Memory B cell (primary cell): ENCODE results near the gene CAB39L.
"Not testable (repeated sequence)": the region's sequence is repeated elsewhere in the genome, so short reads cannot be mapped to it uniquely, and the experiment has no call there.

Source experiments
- ATAC-seq: fragments of 150-1000 bp; cut with Tn5 transposase; 2 replicates; pipeline ENCODE4 v1.10.0; 2021; ENCODE audit warnings: low read depth, mild to moderate bottlenecking, moderate library complexity
- DNase-seq, 2 donors: peaks; one replicate each; pipeline ENCODE4 v3.0.0; 2022; ENCODE audit warnings: low spot score in 2 of 2
- H3K27ac Mint-ChIP-seq: one replicate; pipeline ENCODE4 v1.8.0; 2022; ENCODE audit warnings: mild to moderate bottlenecking, moderate library complexity, mixed read lengths
- H3K27me3 Mint-ChIP-seq: one replicate; pipeline ENCODE4 v1.8.0; 2022; ENCODE audit warnings: mixed read lengths
- H3K36me3 Mint-ChIP-seq: one replicate; pipeline ENCODE4 v1.8.0; 2022; ENCODE audit warnings: mild to moderate bottlenecking, mixed read lengths
- H3K4me1 Mint-ChIP-seq: one replicate; pipeline ENCODE4 v1.8.0; 2022; ENCODE audit warnings: mixed read lengths
- H3K4me3 Mint-ChIP-seq: one replicate; pipeline ENCODE4 v1.8.0; 2022; ENCODE audit warnings: mild to moderate bottlenecking, moderate library complexity, mixed read lengths
- H3K9me3 Mint-ChIP-seq: one replicate; pipeline ENCODE4 v1.8.0; 2022; ENCODE audit warnings: mixed read lengths

CAB39L gene

GRCh38 chr13:49300739-49301589 is 142.9 kb downstream of the CAB39L start:
- Mint-ChIP-seq H3K27ac (peak overlapping the region; percentile 4), H3K4me3 (peak overlapping the region; percentile 78)

GRCh38 chr13:49300276-49300675 is 143.6 kb downstream of the CAB39L start:
- no peak for ATAC-seq

More at GRCh38 chr13:49300739-49301589, 142.9 kb downstream of the CAB39L start:
- Mint-ChIP-seq H3K4me1 (peaks cover 11% of the 10 kb centered on the region), H3K36me3 (no peaks in the 10 kb centered on the region), H3K27me3 (no peaks in the 10 kb centered on the region), H3K9me3 (no peaks in the 10 kb centered on the region)
- DNase-seq: peak; percentile 30 to 71
- ATAC-seq: peak; percentile 96

GRCh38 chr13:49298903-49299605 is 144.8 kb downstream of the CAB39L start:
- H3K27ac Mint-ChIP-seq: no peak overlapping the region

More at GRCh38 chr13:49300276-49300675, 143.6 kb downstream of the CAB39L start:
- no peak overlapping the region for H3K27ac Mint-ChIP-seq
- H3K4me1 Mint-ChIP-seq: peaks cover 9% of the 10 kb centered on the region
- peaks cover 2% of the 10 kb centered on the region for H3K36me3 Mint-ChIP-seq
- H3K9me3 Mint-ChIP-seq: no peaks in the 10 kb centered on the region
- H3K27me3 Mint-ChIP-seq: no peaks in the 10 kb centered on the region
- no peak for DNase-seq
- H3K4me3 Mint-ChIP-seq: no peak overlapping the region

GRCh38 chr13:49298416-49298815 is 145.4 kb downstream of the CAB39L start:
- no peak overlapping the region for H3K4me3 Mint-ChIP-seq
- peaks cover 4% of the 10 kb centered on the region for H3K36me3 Mint-ChIP-seq
- DNase-seq: no peak
- no peaks in the 10 kb centered on the region for H3K9me3 Mint-ChIP-seq
- no peak for ATAC-seq
- H3K4me1 Mint-ChIP-seq: peaks cover 7% of the 10 kb centered on the region
- H3K27ac Mint-ChIP-seq: no peak overlapping the region
- no peaks in the 10 kb centered on the region for H3K27me3 Mint-ChIP-seq

More at GRCh38 chr13:49298903-49299605, 144.8 kb downstream of the CAB39L start:
- Mint-ChIP-seq H3K27me3 (no peaks in the 10 kb centered on the region), H3K4me3 (no peak overlapping the region), H3K4me1 (peaks cover 9% of the 10 kb centered on the region), H3K36me3 (peaks cover 3% of the 10 kb centered on the region), H3K9me3 (no peaks in the 10 kb centered on the region)
- DNase-seq (no peak), ATAC-seq (no peak)

GRCh38 chr13:49297338-49297737 is 146.5 kb downstream of the CAB39L start:
- no peak for ATAC-seq
- no peak for DNase-seq
- Mint-ChIP-seq H3K9me3 (no peaks in the 10 kb centered on the region), H3K4me1 (peaks cover 4% of the 10 kb centered on the region), H3K27ac (no peak overlapping the region), H3K27me3 (no peaks in the 10 kb centered on the region), H3K4me3 (no peak overlapping the region), H3K36me3 (peaks cover 7% of the 10 kb centered on the region)

- Mint-ChIP-seq H3K27ac (no peak overlapping the region), H3K36me3 (peaks cover 7% of the 10 kb centered on the region), H3K27me3 (no peaks in the 10 kb centered on the region), H3K4me3 (no peak overlapping the region), H3K9me3 (no peaks in the 10 kb centered on the region), H3K4me1 (peaks cover 4% of the 10 kb centered on the region)
- ATAC-seq (no peak), DNase-seq (no peak)
Measured at GRCh38 chr13:49296659-49297058, 147.2 kb downstream of the CAB39L start.

- Mint-ChIP-seq H3K9me3 (no peaks in the 10 kb centered on the region), H3K36me3 (peaks cover 7% of the 10 kb centered on the region), H3K27me3 (no peaks in the 10 kb centered on the region), H3K4me3 (no peak overlapping the region), H3K27ac (no peak overlapping the region), H3K4me1 (no peaks in the 10 kb centered on the region)
- no peak for ATAC-seq
- DNase-seq: no peak
Measured at GRCh38 chr13:49295244-49295643, 148.6 kb downstream of the CAB39L start.

GRCh38 chr13:49294723-49295122 is 149.1 kb downstream of the CAB39L start:
- not testable (repeated sequence) for H3K36me3 Mint-ChIP-seq, DNase-seq, H3K4me3 Mint-ChIP-seq, H3K27ac Mint-ChIP-seq, H3K9me3 Mint-ChIP-seq, ATAC-seq, H3K27me3 Mint-ChIP-seq, H3K4me1 Mint-ChIP-seq

- no peak overlapping the region for H3K27ac Mint-ChIP-seq
- DNase-seq: no peak
Measured at GRCh38 chr13:49292742-49293486, 150.9 kb downstream of the CAB39L start.

GRCh38 chr13:49288458-49288857 is 155.4 kb downstream of the CAB39L start:
- peaks cover 16% of the 10 kb centered on the region for H3K36me3 Mint-ChIP-seq
- no peak for ATAC-seq
- no peak overlapping the region for H3K4me3 Mint-ChIP-seq
- H3K9me3 Mint-ChIP-seq: no peaks in the 10 kb centered on the region
- H3K27ac Mint-ChIP-seq: no peak overlapping the region
- no peaks in the 10 kb centered on the region for H3K4me1 Mint-ChIP-seq
- no peak for DNase-seq
- no peaks in the 10 kb centered on the region for H3K27me3 Mint-ChIP-seq

More at GRCh38 chr13:49292742-49293486, 150.9 kb downstream of the CAB39L start:
- no peaks in the 10 kb centered on the region for H3K9me3 Mint-ChIP-seq
- peaks cover 14% of the 10 kb centered on the region for H3K36me3 Mint-ChIP-seq
- H3K4me1 Mint-ChIP-seq: no peaks in the 10 kb centered on the region
- H3K27me3 Mint-ChIP-seq: no peaks in the 10 kb centered on the region
- no peak for ATAC-seq
- H3K4me3 Mint-ChIP-seq: no peak overlapping the region

- Mint-ChIP-seq H3K27ac (no peak overlapping the region), H3K4me1 (no peaks in the 10 kb centered on the region), H3K9me3 (no peaks in the 10 kb centered on the region)
Measured at GRCh38 chr13:49287995-49288394, 155.9 kb downstream of the CAB39L start.

GRCh38 chr13:49279885-49280284 is 164.0 kb downstream of the CAB39L start:
- H3K9me3 Mint-ChIP-seq: no peaks in the 10 kb centered on the region
- DNase-seq: no peak
- peaks cover 12% of the 10 kb centered on the region for H3K36me3 Mint-ChIP-seq
- H3K4me1 Mint-ChIP-seq: no peaks in the 10 kb centered on the region
- no peak for ATAC-seq
- no peak overlapping the region for H3K4me3 Mint-ChIP-seq
- H3K27me3 Mint-ChIP-seq: no peaks in the 10 kb centered on the region
- H3K27ac Mint-ChIP-seq: no peak overlapping the region

More at GRCh38 chr13:49287995-49288394, 155.9 kb downstream of the CAB39L start:
- no peak for ATAC-seq
- Mint-ChIP-seq H3K4me3 (no peak overlapping the region), H3K36me3 (peaks cover 18% of the 10 kb centered on the region), H3K27me3 (no peaks in the 10 kb centered on the region)
- DNase-seq: no peak

- no peak for DNase-seq
- H3K4me3 Mint-ChIP-seq: no peak overlapping the region
Measured at GRCh38 chr13:49279112-49279511, 164.8 kb downstream of the CAB39L start.

GRCh38 chr13:49278211-49278610 is 165.7 kb downstream of the CAB39L start:
- no peak overlapping the region for H3K27ac Mint-ChIP-seq
- no peaks in the 10 kb centered on the region for H3K4me1 Mint-ChIP-seq
- no peak overlapping the region for H3K4me3 Mint-ChIP-seq
- H3K9me3 Mint-ChIP-seq: no peaks in the 10 kb centered on the region
- H3K36me3 Mint-ChIP-seq: peaks cover 8% of the 10 kb centered on the region
- H3K27me3 Mint-ChIP-seq: no peaks in the 10 kb centered on the region
- ATAC-seq (no peak), DNase-seq (no peak)

More at GRCh38 chr13:49279112-49279511, 164.8 kb downstream of the CAB39L start:
- H3K27me3 Mint-ChIP-seq: no peaks in the 10 kb centered on the region
- H3K9me3 Mint-ChIP-seq: no peaks in the 10 kb centered on the region
- H3K4me1 Mint-ChIP-seq: no peaks in the 10 kb centered on the region
- peaks cover 10% of the 10 kb centered on the region for H3K36me3 Mint-ChIP-seq
- no peak for ATAC-seq
- peak overlapping the region; percentile 4 for H3K27ac Mint-ChIP-seq
